ENCODE results near the gene DCP2.

- no peak for TF ChIP-seq POLR2A (IDR thresholded peaks at IDR 0.05; ENCODE audit: low read length)
- TF ChIP-seq GATA1 (IDR thresholded peaks at IDR 0.05; ENCODE audit: low read depth, low read length): no peak
Measured at GRCh38 chr5:113027015-113027414, 50.4 kb downstream of the DCP2 start.
